HEK293 (cell line): ENCODE data around the gene EPHA4.

Experiments
- GFI1B ChIP-seq: fragments of 450-650 bp; formaldehyde crosslinking; IDR thresholded peaks from 2 replicates; pipeline ENCODE4 v1.5.1; 2016; ENCODE audit warnings: missing biosample characterization, missing genetic modification characterization
- GLI2 ChIP-seq: fragments of 450-650 bp; formaldehyde crosslinking; IDR thresholded peaks from 2 replicates; pipeline ENCODE4; 2017; ENCODE audit warnings: missing biosample characterization, missing genetic modification characterization, low read depth, borderline replicate concordance
- GLI4 ChIP-seq: fragments of 450-650 bp; formaldehyde crosslinking; IDR thresholded peaks from 2 replicates; pipeline ENCODE4 v1.5.1; 2016; ENCODE audit warnings: missing biosample characterization, missing genetic modification characterization
- GLIS2 ChIP-seq: fragments of 450-650 bp; formaldehyde crosslinking; IDR thresholded peaks from 2 replicates; pipeline ENCODE4 v1.5.1; 2016; ENCODE audit warnings: missing biosample characterization, missing genetic modification characterization
- HOXA7 ChIP-seq: sonication (generic); formaldehyde crosslinking; IDR thresholded peaks from 2 replicates; pipeline ENCODE4 v1.8.1; 2022; ENCODE audit warnings: missing genetic modification reagents, borderline replicate concordance
- IKZF3 ChIP-seq: fragments of 450-650 bp; IDR thresholded peaks from 2 replicates; pipeline ENCODE4 v1.5.0; 2018; ENCODE audit warnings: missing biosample characterization, mild to moderate bottlenecking, missing genetic modification characterization, moderate library complexity
- KLF10 ChIP-seq: fragments of 450-650 bp; IDR thresholded peaks from 2 replicates; pipeline ENCODE4 v1.5.1; 2018; ENCODE audit warnings: missing biosample characterization, mild to moderate bottlenecking, missing genetic modification characterization
- SALL2 ChIP-seq: fragments of 450-650 bp; formaldehyde crosslinking; IDR thresholded peaks from 2 replicates; pipeline ENCODE4 v1.5.0; 2017; ENCODE audit warnings: missing biosample characterization, mild to moderate bottlenecking, missing genetic modification characterization, borderline replicate concordance
- TCF7L2 ChIP-seq: IDR thresholded peaks from 2 replicates; pipeline ENCODE4 v1.6.1; 2011; ENCODE audit warnings: low read depth, mild to moderate bottlenecking, inconsistent platforms, low read length, moderate library complexity, borderline replicate concordance
- ZBTB1 ChIP-seq: fragments of 450-650 bp; formaldehyde crosslinking; IDR thresholded peaks from 2 replicates; pipeline ENCODE4 v1.5.1; 2016; ENCODE audit warnings: missing biosample characterization, missing genetic modification characterization
- ZBTB17 ChIP-seq: fragments of 450-650 bp; formaldehyde crosslinking; IDR thresholded peaks from 2 replicates; pipeline ENCODE4 v1.5.1; 2016; ENCODE audit warnings: missing biosample characterization, missing genetic modification characterization
- ZBTB20 ChIP-seq: fragments of 450-650 bp; formaldehyde crosslinking; IDR thresholded peaks from 2 replicates; pipeline ENCODE4 v1.5.1; 2016; ENCODE audit warnings: missing biosample characterization, missing genetic modification characterization
- ZNF169 ChIP-seq: fragments of 450-650 bp; formaldehyde crosslinking; IDR thresholded peaks from 2 replicates; pipeline ENCODE4 v1.5.1; 2016; ENCODE audit warnings: missing biosample characterization, missing genetic modification characterization
- ZNF19 ChIP-seq: fragments of 450-650 bp; formaldehyde crosslinking; IDR thresholded peaks from 2 replicates; pipeline ENCODE4; 2016; ENCODE audit warnings: missing biosample characterization, missing genetic modification characterization, low read depth
- ZNF214 ChIP-seq: fragments of 450-650 bp; formaldehyde crosslinking; IDR thresholded peaks from 2 replicates; pipeline ENCODE4 v1.5.1; 2017; ENCODE audit warnings: missing biosample characterization, mild to moderate bottlenecking, missing genetic modification characterization, borderline replicate concordance
- ZNF223 ChIP-seq: fragments of 450-650 bp; formaldehyde crosslinking; IDR thresholded peaks from 2 replicates; pipeline ENCODE4 v1.5.1; 2016; ENCODE audit warnings: missing biosample characterization, missing genetic modification characterization
- ZNF24 ChIP-seq: fragments of 450-650 bp; formaldehyde crosslinking; IDR thresholded peaks from 2 replicates; pipeline ENCODE4 v1.5.1; 2016; ENCODE audit warnings: missing biosample characterization, missing genetic modification characterization
- ZNF248 ChIP-seq: fragments of 450-650 bp; formaldehyde crosslinking; IDR thresholded peaks from 2 replicates; pipeline ENCODE4 v1.5.1; 2017; ENCODE audit warnings: missing biosample characterization, missing genetic modification characterization
- ZNF266 ChIP-seq: fragments of 450-650 bp; formaldehyde crosslinking; IDR thresholded peaks from 2 replicates; pipeline ENCODE4 v1.5.1; 2016; ENCODE audit warnings: missing biosample characterization, missing genetic modification characterization, low read depth
- ZNF341 ChIP-seq: fragments of 450-650 bp; formaldehyde crosslinking; IDR thresholded peaks from 2 replicates; pipeline ENCODE4; 2016; ENCODE audit warnings: low read depth, missing biosample characterization, missing genetic modification characterization
- ZNF354C ChIP-seq: fragments of 450-650 bp; formaldehyde crosslinking; IDR thresholded peaks from 2 replicates; pipeline ENCODE4 v1.5.1; 2016; ENCODE audit warnings: missing biosample characterization, missing genetic modification characterization, low read depth, borderline replicate concordance
- ZNF366 ChIP-seq: fragments of 450-650 bp; formaldehyde crosslinking; conservative IDR thresholded peaks from 2 replicates; pipeline ENCODE4 v1.5.1; 2016; ENCODE audit warnings: missing biosample characterization, missing genetic modification characterization
- ZNF394 ChIP-seq: fragments of 450-650 bp; formaldehyde crosslinking; IDR thresholded peaks from 2 replicates; pipeline ENCODE4 v1.5.1; 2016; ENCODE audit warnings: missing biosample characterization, missing genetic modification characterization, mild to moderate bottlenecking, moderate library complexity, borderline replicate concordance
- ZNF473 ChIP-seq: fragments of 450-650 bp; formaldehyde crosslinking; IDR thresholded peaks from 2 replicates; pipeline ENCODE4 v1.5.1; 2017; ENCODE audit warnings: missing biosample characterization, missing genetic modification characterization
- ZNF530 ChIP-seq: fragments of 450-650 bp; formaldehyde crosslinking; IDR thresholded peaks from 2 replicates; pipeline ENCODE4 v1.5.1; 2016; ENCODE audit warnings: low read depth, missing biosample characterization, missing genetic modification characterization
- ZNF548 ChIP-seq: fragments of 450-650 bp; formaldehyde crosslinking; IDR thresholded peaks from 2 replicates; pipeline ENCODE4 v1.5.1; 2016; ENCODE audit warnings: missing biosample characterization, missing genetic modification characterization
- ZNF560 ChIP-seq: fragments of 450-650 bp; formaldehyde crosslinking; IDR thresholded peaks from 2 replicates; pipeline ENCODE4 v1.5.1; 2017; ENCODE audit warnings: missing biosample characterization, missing genetic modification characterization, borderline replicate concordance
- ZNF561 ChIP-seq: fragments of 450-650 bp; IDR thresholded peaks from 2 replicates; pipeline ENCODE4 v1.5.1; 2018; ENCODE audit warnings: missing biosample characterization, missing genetic modification characterization, borderline replicate concordance
- ZNF658 ChIP-seq: fragments of 450-650 bp; formaldehyde crosslinking; IDR thresholded peaks from 2 replicates; pipeline ENCODE4; 2016; ENCODE audit warnings: missing biosample characterization, missing genetic modification characterization
- ZNF664 ChIP-seq: fragments of 450-650 bp; formaldehyde crosslinking; IDR thresholded peaks from 2 replicates; pipeline ENCODE4 v1.5.1; 2016; ENCODE audit warnings: missing biosample characterization, missing genetic modification characterization
- ZNF843 ChIP-seq: fragments of 450-650 bp; formaldehyde crosslinking; IDR thresholded peaks from 2 replicates; pipeline ENCODE4 v1.5.1; 2016; ENCODE audit warnings: missing biosample characterization, missing genetic modification characterization
- TF ChIP-seq, protein P1 (sequence below): fragments of 450-650 bp; IDR thresholded peaks from 2 replicates; pipeline ENCODE4 v1.5.1; 2018; ENCODE audit warnings: missing biosample characterization, mild to moderate bottlenecking, missing genetic modification characterization
- TF ChIP-seq, protein P2 (sequence below): fragments of 450-650 bp; formaldehyde crosslinking; IDR thresholded peaks from 2 replicates; pipeline ENCODE4 v1.5.1; 2016; ENCODE audit warnings: missing biosample characterization, missing genetic modification characterization, low read depth

Gene EPHA4

DNA sequence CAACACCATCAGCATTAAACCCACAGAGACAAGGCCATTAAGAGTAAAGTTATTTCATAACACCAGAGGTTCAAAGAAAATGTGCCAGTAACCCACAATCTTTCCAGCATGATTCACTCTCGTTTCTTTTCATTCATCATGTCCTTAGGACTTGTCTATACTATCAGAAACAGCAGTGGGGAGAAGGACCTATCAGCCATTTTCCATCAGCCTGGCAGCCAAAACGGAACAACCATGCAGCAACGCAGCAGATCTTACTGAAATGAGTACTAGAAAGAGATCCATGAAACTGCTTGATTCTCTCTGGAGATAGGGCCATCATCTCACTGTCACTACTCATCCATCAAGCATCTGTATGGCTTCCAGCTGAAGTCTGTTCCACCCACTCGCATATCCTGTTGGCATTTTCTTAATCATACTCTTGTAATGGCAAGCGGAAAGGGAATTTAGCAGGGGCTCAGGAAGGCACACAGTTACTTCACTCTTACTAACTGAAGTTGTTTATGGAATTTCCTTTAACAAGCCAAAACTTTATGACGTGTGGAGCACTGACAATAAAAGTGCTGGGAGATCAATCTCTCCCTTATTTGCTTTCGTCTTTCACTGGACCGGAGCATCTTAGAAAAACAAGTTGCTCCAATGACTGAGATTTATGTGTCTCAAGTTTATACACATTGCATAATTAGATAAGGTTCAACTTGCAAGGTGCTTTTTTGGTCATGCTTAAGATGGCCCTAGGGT lies 69.7 kb downstream of the EPHA4 start (continued):
- TF ChIP-seq SALL2 (no peak), ZNF473 (tag by site-specific recombination) (no peak), GLI4 (tag by site-specific recombination) (no peak), ZBTB17 (tag by site-specific recombination) (no peak), ZBTB1 (tag by site-specific recombination) (no peak), ZNF560 (tag by site-specific recombination) (no peak), GFI1B (tag by site-specific recombination) (peak; percentile 85), ZNF169 (no peak), ZNF24 (tag by site-specific recombination) (0 out of 2 replicates have a peak, but pooled peaks have one; percentile 25), TCF7L2 (peak; percentile 84; the same call in 1 of the 2 replicates), ZNF394 (peak; percentile 45; the same call in 1 of the 2 replicates), GLIS2 (tag by site-specific recombination) (no peak), IKZF3 (peak; percentile 56; the same call in 1 of the 2 replicates), ZNF248 (tag by site-specific recombination) (no peak), ZNF664 (tag by site-specific recombination) (no peak), ZNF843 (tag by site-specific recombination) (peak; percentile 91), ZNF530 (no peak), ZNF266 (tag by site-specific recombination) (no peak), ZBTB20 (tag by site-specific recombination) (no peak), ZNF548 (tag by site-specific recombination) (no peak), ZNF214 (tag by site-specific recombination) (no peak), ZNF19 (tag by site-specific recombination) (no peak), ZNF354C (no peak), HOXA7 (CRISPR knock-in tag) (no peak), KLF10 (tag by site-specific recombination) (no peak), ZNF561 (tag by site-specific recombination) (0 out of 2 replicates have a peak, but pooled peaks have one; percentile 62), ZNF223 (tag by site-specific recombination) (no peak), GLI2 (peak; percentile 53; the same call in 1 of the 2 replicates), ZNF658 (tag by site-specific recombination) (no peak), ZNF366 (tag by site-specific recombination) (no peak), ZNF341 (tag by site-specific recombination) (no peak)
- TF ChIP-seq, protein P1, sequence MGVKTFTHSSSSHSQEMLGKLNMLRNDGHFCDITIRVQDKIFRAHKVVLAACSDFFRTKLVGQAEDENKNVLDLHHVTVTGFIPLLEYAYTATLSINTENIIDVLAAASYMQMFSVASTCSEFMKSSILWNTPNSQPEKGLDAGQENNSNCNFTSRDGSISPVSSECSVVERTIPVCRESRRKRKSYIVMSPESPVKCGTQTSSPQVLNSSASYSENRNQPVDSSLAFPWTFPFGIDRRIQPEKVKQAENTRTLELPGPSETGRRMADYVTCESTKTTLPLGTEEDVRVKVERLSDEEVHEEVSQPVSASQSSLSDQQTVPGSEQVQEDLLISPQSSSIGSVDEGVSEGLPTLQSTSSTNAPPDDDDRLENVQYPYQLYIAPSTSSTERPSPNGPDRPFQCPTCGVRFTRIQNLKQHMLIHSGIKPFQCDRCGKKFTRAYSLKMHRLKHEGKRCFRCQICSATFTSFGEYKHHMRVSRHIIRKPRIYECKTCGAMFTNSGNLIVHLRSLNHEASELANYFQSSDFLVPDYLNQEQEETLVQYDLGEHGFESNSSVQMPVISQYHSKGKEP (tag by site-specific recombination): 0 out of 2 replicates have a peak, but pooled peaks have one; percentile 12
- TF ChIP-seq, protein P2, sequence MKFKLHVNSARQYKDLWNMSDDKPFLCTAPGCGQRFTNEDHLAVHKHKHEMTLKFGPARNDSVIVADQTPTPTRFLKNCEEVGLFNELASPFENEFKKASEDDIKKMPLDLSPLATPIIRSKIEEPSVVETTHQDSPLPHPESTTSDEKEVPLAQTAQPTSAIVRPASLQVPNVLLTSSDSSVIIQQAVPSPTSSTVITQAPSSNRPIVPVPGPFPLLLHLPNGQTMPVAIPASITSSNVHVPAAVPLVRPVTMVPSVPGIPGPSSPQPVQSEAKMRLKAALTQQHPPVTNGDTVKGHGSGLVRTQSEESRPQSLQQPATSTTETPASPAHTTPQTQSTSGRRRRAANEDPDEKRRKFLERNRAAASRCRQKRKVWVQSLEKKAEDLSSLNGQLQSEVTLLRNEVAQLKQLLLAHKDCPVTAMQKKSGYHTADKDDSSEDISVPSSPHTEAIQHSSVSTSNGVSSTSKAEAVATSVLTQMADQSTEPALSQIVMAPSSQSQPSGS (tag by site-specific recombination): peak; percentile 39; the same call in 1 of the 2 replicates
